DMS114 treated with DMSO at 0.1 percent for 48 hours (cell line): ENCODE data around the gene B4GALT5.

Source experiments
- DNase-seq: peaks from one replicate; lab custom pipeline; 2025; ENCODE audit not compliant: unreplicated experiment; lab: John Stamatoyannopoulos, UW

The B4GALT5 gene

DNA sequence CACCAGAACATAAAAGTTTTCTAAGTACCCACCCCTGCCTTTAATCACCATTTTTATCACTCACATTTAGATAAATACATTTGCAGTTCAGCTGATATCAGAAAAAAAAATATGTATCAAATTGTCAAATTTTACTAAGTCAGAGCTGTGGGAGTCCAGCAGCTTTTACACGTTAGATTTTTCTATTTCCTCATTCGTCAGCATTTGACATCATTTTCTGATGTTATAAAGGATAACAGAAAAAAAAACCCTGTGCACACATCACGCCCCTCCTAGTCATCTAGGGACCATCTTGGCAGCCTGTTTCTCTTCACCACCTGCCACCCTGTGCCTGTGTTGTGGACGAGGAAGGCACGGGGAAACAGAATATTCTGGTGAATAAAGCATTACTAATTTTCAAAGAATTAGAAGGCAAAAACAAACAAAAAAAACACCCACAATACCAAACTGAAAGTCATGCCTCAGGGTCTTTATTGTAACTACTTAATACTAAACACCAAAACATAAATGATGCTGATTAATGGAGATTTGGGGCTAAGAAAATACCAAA lies 12.4 kb downstream of the B4GALT5 start:
- no peak for DNase-seq

DNA sequence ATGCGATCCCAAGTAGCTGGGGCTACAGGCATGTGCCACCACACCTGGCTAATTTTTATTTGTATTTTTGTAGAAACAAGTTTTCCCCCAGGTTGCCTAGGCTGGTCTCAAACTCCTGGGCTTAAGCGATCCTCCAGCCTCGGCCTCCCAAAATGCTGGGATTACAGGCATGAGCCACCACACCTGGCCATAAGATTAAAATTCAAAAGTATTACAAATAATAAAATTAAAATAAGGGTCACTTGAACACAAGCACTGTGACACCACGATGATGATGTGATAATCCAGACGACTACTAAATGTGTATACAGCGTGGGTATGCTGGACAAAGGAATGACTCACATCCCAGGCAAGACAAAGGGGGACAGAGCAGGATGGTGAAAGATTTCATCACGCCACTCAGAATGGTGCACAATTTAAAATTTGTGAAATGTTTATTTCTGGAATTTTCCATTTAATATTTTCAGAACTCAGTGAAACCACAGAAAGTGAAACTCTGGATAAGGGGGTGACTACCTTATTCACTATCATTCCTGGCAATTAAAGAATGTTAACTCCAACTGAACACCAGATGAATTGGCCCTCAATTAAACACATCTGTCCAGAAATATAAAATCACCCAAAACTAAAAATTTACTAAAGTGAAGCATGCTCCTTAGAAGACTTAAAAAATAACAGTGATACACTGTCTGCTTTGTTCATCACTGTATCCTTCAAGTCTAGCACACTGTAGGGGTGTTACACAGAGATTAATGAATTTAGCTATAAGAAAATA lies 13.1 kb downstream of the B4GALT5 start:
- DNase-seq, result no peak

DNA sequence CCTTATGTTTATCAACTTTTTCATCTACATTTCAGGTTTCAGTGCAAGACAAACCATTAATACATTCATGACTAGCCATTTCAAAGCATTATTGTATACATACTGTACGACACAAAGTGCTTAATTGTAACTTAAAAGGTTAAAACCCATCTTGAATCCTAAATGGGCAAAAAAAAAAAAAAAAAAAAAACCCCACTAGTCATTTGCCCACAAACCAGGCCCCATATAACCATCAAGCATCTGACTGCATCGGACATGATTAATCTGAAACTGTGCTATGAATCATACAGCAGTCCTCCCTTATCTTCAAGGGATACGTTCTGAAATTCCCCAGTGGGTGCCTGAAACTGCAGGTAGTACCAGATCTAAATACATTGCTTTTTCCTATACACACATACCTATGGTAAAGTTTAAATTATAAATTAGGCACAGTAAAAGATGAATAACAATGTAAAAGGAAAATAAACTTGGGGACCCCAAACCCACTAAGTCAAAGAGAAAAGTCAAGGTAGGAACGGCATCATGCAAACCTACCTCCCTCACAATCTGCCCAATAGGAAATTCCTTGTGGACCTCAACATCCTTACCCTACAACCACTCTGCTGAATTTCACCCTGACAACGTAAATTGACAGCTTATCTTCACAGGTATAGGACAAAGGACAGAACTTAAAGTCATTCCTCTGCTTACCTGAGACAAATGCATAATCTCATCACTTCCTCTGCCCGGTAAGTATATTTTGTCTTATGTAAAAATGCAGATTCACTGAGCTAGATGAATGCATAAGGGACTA lies 14.3 kb downstream of the B4GALT5 start:
- DNase-seq, result no peak

DNA sequence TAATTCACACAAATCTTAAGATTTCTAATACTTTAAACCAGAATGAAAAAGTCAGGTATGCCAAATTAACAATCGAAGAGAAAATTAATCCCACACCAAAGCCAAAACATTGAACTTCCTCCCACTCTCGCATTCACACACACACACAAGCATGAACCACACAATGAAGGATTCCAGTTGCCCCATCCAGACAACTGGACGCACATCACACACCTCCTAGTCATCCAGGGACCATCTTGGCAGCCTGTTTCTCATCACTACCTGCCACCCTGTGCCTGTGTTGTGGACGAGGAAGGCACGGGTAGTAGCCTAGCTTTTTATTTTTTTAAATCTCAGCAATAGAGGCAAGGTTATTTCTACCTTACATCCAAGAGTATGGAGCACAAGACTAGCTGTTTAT lies 15.2 kb downstream of the B4GALT5 start:
- DNase-seq, result no peak

DNA sequence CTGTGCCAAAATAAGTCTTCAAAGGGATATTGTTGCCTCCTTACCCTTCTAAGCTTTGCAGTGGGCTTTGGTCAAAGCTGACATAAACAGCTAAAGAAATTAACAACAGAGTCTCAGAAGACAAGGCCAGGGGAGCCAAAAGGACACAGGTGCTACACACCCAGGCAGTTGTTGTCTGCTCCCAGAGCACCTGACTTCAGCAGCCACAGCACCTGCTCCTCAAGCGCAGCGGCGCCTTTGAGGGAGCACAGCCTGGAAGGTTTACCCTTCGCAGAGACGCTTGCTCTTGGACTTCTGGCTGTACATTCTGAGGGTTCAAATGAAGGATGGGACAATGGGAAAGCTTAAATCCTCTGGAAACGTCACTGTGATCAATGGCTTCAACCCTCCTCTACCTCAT lies 16.6 kb downstream of the B4GALT5 start:
- no peak for DNase-seq

DNA sequence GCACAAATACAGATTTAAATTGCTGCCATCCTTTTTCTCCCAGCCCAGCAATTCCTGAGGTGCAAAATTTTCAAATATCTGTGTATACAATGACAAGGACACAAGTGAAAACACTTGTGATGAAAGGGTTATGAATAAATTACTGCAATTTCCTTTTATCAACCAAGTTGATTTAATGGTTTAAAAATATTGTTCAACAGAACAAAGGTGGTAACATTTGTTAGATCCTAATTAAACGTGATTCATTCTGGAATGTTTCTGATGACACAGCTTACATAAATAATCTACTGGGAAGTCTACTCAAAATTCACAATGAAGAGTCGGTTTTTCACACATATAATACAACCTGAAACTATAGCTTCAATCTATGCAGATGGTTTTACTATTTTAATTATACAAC lies 17.1 kb downstream of the B4GALT5 start:
- no peak for DNase-seq

DNA sequence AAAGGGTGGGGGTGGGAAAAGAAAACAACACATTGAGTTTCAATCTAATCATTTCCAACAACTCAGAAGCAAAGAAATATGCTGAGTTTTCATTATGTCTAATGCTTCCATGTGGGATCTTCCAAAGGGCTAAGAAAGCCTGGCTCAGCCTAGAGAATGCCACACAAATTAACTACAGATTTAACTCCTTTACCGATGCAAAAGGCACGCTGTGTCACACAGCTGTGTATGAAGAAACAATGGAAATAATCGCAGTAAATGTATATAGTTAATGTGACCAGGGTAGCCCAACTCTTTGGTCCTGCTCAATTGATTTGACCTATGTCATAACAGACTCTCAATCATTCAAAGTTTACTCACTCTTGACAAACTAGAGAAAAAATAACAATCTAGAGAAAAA lies 17.8 kb downstream of the B4GALT5 start:
- DNase-seq, result no peak

DNA sequence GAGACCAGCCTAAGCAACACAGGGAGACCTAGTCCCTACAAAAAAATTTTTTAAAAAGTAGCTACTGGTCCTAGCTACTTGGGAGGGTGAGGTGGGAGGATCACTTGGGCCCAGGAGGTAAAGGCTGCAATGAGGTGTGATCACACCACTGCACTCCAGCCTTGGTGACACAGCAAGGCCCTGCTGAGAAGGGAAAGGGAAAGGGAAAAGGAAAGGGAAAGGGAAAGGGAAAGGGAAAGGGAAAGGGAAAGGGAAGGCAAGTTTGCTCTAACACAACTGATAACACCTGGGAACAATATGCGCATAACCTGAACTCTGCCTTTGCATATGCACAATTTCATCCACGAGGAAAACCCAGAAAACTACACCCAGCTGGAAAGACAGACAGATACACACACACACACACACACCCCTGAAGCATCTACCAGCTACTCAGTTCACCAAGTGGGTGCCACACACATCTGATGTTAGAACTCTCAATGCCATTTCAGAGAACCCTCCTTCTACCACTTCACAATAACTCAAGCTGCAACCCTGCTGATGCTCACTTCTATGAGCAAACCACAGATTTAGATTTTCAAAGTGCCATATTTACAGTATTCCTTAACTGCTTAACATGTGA lies 19.1 kb downstream of the B4GALT5 start:
- DNase-seq, result no peak

DNA sequence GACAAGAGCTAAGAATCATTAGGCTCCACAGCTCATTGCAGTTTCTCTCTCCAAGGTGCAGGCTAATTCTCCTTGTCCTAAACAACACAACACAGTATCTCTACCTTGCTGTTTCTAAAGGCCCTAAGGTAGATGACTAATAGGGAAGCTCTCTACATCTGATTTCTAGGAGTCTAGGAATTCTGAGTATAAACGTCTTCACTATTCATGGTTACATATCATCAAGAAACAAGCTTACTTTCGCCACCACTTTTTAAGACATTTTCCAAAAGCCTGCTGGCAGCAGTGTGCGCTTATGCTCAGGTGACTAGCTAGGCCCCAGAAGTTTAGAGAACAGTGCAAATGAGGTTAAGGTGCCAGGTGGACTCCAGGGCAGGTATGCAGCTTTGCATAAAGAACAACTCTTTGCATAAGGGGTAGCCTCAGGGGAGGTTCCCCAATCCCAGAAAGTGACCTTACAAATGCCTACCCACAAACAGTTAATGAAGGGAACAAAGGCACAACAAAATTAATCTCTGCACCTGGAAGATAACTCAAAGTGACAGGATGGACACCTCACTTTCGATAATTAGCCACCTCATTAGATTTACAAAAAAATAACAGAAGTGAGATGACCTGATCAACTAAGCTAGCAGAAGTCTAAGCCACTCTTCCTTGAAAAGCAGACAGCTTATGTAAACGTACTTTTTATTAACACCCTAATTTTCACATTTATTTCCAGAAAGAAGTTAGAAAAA lies 20.1 kb downstream of the B4GALT5 start:
- no peak for DNase-seq

DNA sequence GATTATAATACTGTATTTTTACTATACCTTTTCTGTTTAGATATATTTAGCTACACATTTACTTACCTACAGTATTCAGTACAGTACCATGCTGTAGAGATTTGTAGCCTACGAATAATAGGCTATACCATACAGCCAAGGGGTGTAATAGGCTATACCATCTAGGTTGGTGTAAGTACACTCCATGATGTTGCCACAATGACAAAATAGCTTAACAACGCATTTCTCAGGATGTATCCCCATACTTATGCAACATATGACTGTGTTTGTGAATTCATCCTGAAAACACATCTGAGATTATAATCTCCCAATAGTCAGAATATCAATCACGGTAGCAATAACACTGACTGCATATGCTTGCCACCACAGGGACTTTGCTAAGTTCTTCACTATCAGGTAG lies 20.7 kb downstream of the B4GALT5 start:
- DNase-seq, result no peak

DNA sequence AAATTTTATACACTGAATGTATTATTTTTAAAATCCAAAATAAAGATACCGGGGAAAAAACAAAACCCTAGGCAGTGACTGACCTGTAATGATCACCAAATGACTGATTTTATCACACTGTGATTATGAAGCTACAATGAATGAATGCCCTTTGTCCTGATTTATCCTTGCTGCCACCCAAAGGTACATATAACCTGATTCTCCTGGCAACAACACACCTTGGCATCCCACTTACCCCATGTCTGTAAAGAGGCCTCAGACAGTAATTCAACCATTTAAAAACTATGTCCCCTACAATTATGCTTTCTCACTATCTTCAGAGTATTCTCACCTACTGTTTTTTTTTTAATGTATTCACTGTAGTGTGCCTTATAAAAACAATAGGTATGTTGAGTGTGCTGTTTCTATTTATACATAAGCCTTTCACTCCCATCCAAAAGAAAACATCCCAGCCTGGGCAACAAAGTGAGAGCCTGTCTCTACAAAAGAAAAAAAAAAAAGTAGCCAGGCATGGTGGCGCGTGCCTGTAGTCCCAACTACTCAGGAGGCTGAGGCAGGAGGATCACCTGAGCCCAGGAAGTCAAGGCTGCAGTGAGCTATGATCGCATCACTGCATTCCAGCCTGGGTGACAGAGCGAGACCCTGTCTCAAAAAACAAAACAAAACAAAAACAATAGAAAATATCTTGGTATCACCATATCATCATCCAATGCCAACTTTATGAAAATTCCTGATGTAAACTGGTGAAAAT lies 21.7 kb downstream of the B4GALT5 start:
- no peak for DNase-seq

DNA sequence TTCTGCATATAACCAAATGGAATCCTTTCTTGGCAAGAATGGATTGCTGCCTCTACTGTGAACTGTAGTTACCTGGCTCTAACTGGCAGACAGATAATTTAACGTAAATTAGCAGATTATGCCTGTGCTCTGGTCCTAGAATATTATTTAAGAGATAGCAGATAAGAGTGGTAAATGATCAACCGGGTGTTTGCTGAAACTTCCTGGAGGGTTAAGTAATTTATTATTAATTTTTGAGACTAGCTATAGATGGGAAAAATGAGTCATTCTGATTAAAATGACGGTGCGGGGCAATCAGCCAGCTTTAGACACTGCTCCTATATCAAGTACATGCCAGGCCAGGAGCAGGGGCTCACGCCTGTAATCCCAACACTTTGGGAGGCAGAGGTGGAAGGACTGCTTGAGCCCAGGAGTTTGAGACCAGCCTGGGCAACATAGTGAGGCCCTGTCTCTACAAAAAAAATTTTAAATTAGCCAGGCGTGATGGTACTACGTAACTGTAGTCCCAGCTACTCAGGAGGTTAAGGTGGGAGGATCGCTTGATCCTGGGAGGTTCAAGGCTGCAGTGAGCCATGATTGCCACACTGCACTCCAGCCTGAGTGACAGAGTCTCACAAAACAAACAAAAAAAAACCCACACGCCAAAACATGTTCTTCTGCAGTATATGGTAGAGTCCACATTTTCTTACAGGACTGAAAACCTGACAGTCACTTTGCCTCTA lies 22.6 kb downstream of the B4GALT5 start:
- DNase-seq, result no peak

DNA sequence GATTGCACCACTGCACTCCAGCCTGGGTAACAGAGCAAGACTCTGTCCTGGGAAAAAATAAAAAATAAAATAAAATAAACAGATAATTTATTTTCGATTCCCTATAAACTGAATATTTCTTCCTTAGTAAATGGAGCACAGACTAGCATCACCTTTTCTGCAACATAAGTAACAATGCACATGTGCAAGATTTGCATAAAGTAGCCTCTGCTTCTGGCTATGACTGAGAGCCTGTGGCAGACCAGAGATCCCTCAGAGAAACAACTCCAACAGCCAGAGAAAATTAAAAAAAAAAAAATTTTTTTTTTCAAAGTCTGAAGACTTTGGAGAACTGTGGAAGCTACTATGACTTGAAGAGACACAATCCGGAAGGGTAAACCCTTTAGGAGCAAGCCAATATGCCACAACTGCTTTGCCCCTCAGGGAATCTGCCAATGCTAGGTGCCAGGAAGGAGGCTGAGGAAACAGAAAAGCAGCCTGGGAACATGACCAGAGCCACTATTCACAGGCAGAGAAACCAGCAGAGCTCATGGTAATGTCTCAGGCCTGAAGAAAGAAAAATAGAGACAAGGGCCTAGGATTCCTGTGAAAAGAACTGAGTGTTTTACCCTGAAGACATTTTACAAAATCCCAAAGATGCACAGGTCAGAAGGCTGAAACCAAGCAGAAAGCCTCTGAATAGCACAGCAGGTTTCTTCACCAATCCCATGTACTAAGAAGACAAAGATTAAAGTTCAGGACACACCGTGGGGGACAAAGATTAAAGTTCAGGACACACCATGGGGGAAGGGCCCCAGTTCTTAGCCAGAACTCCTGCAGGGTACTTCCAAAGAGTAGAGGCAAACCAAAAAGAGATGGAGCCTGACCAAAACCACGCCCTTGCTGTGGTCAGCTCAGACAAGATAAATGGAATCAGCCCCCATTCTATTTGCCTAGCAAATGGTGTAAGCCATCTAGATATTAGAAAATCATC lies 25.8 kb downstream of the B4GALT5 start:
- no peak for DNase-seq

DNA sequence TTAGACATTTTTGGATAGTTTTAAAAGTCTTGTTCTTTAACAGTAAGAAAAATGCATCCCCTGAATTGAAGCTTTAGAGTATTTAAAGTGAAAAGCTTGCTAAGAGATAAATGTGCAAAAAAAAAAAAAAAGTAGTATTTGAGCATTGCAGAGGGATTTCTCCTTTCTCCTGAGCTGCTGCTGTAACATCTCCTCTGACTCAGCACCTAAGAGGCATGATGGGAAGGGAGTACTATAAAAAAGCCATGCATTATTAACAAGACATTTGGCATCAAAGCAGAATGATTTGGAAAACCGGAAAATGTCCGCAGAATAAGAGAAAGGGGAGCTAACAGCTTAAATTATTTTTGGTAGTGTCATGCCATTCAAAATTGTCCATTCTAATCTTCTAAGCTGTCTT lies 27.9 kb downstream of the B4GALT5 start:
- DNase-seq, result no peak

DNA sequence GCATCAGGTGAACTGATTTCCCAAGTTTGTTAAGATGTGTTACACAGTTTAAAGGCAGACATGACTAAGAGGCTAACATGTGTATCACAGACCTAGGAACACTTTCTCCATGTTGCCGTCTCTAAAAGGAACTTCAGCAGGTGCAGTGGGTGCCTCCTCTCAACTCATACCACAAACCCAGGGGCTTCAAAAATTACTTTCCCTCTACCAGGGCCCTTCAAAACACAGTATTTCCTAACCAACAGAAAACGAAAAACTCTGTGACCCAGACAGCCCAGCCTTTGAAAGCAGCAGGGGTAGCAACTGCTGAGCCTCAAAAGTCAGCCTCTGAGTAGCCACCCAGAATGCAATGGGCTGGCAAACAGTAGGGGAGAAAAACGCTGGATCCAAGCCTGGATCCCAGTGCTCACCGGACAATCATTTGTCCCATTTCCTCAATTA lies 28.5 kb downstream of the B4GALT5 start:
- no peak for DNase-seq

DNA sequence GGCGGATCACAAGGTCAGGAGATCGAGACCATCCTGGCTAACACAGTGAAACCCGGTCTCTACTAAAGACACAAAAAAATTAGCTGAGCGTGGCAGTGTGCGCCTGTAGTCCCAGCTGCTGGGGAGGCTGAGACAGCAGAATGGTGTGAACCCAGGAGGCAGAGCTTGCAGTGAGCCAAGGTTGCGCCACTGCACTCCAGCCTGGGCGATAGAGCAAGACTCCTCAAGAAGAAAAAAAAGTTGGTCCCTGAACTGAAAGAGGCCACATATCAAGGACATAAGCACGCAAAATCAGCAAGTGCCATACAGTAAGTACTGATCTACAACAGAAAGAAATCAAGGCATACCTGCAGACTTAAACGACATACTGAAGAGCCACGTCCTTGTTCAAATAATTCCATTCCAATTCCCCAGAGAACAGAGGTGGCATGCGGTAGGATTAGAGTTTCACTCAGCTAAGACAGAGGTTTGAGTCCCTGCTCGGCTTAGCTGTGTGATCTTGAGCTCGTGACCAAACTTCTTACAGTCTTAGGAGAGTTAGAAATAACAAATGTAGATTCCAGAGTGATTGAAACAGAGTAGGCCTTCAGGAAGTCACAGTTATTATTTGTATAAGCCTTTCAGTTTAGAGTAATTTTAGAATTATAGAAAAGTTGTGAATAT lies 29.2 kb downstream of the B4GALT5 start:
- DNase-seq, result no peak

DNA sequence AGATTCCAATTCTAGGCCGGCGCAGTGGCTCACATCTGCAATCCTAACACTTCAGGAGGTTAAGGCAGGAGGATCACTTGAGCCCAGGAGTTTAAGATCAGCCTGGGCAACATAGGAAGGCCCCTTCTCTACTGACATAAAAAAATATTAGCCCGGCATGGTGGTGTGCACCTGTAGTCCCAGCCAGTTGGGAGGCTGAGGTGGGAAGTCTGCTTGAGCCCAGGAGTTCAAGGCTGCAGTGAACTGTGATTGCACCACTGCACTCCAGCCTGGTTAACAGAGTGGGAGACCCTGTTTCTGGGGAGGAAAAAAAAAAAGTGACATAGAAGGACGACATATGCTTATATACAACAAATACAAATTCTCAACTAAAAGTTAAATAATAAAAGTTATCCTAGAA lies 30.9 kb downstream of the B4GALT5 start:
- DNase-seq, result no peak

DNA sequence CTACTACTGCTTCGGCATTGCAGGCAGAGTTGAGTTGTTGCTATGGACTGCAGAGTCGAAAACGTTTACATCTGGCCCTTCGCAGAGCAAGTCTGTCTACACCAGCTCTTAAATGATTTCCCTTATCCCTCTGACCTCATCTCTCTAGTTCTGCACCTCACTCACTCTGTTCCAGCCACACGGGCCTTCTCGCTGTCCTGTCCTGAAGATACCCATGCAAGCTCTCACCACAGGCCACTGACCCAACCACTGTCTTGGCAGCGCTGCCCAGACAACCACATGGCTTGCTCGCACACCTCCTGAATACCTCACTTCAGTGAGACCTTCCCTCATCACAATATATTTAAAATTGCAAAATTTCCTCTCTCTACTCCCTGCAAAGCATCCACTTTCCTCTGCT lies 31.4 kb downstream of the B4GALT5 start:
- DNase-seq, result no peak
